Stimulated activated CD8-positive, alpha-beta memory T cell treated with anti-CD3 and anti-CD28 coated beads, Interleukin-4, amount 100 ng/mL, for 48 hours (primary cell): ENCODE measurements around the gene CEP112.

ENCODE experiments used
- DNase-seq: peaks from one replicate; pipeline ENCODE4 v3.0.0-alpha.2; 2020

CEP112 gene

GRCh38 chr17:65977041-65977440 is 214.9 kb downstream of the CEP112 start:
- no peak for DNase-seq

- no peak for DNase-seq
Observed at GRCh38 chr17:65975878-65976277, 216.1 kb downstream of the CEP112 start.

DNA sequence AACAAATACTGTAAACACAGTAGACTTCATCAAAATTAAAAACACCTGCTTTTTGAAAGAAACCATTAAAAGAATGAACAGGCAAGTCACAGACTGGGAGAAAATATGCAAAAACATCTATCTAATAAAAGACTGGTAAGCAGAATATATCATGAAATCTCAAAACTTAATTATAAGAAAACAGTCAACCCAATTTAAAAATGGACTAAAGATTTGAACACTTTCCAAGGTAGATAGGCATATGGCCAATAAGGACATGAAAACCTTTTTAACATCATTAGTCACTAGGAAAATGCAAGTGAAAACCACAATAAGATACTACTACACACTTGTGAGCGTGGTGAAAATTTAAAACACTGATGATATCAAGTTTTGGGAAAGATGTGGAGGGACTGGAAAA is 218.7 kb downstream of the CEP112 start:
- DNase-seq, result no peak

DNA sequence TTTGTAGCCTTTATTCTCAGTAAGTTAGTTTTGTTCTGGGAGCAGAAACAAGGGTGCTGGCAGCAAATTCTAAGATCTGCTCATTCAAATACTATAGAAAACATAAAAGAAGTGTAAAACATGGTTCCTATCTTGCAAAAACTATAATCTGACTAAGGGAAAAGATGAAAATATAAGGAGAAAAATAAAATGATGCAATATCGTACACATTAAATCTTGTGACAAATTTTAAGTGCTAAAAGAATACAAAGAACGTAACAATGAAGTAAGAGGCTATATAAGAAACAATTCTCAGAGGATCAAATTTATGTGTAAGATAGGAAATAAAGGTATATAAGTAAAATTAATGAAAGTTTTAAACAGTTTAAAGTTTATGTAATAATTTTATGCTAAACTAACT is 224.6 kb downstream of the CEP112 start:
- DNase-seq, result no peak

GRCh38 chr17:65966072-65966695 is 225.7 kb downstream of the CEP112 start:
- no peak for DNase-seq

DNA sequence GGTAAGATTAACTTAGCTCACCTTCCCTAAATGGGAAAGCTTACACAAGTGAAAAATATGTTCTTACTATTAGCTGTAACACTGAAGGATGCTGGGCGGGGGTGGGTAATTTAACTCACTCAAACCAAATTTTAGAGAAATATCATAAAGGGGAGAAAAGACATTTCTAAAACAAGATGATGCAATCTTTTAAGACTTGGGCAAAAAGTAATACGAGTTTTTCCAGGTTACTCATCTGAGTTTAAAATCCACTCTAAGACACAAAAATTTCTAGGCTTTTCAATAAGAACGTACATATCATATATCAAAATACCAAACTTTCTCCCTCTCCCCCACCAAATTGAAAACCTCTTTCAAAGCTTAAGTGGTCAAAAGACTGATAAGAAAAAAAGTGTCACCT is 228.8 kb downstream of the CEP112 start:
- DNase-seq, result no peak

DNA sequence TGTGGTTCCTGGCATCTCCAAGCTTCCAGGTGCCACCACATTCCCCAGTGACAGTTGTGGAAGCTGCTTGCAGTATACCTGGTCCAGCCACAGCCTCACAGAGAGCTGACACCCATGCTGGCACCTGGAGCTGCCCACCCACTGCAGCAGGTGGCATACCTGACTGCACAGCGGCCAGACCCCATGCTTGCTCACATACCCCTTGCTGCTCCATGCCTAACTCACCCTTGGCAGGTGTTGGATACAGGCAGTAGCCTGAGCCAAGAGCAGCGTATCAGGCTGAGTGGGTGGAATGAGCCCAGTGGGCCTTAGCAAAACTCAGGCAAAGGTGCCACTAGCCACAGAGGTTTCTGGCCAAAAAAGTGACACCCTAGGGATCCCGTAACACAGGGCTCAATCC is 232.3 kb downstream of the CEP112 start:
- no peak for DNase-seq

GRCh38 chr17:65956814-65957213 is 235.1 kb downstream of the CEP112 start:
- DNase-seq, result no peak

DNA sequence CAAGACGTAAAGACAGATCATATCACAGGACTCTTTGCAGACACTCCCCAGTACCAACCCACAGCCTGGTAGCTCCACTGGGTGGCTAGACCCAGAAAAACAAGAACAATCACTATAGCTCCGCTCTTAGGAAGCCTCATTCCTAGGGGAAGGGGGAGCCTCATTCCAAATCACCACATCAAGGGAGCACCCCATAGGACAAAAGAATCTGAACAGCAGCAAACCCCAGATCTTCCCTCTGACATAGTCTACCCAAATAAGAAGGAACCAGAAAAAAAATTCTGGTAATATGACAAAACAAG is 237.8 kb downstream of the CEP112 start:
- no peak for DNase-seq

- DNase-seq, result no peak
Observed at GRCh38 chr17:65953316-65954147, 238.4 kb downstream of the CEP112 start.

DNA sequence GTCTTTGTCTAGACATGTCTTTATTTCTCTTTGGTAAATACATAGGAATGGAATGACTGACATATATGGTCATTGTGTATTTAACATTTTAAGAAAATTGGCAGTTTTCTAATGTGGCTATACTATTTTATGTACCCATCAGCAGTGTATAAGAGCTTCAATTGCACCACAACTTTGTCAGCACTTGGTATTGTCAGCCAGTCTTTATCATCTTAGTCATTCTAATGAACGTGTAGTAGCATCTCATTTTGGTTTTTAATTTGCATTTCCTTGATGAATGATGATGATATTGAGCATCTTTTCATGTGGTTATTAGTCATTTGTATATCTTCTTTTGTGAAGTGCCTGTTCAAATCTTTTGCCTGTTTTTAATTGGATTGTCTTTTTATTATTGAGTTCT is 239.3 kb downstream of the CEP112 start:
- DNase-seq, result no peak

GRCh38 chr17:65952015-65952414 is 239.9 kb downstream of the CEP112 start:
- DNase-seq, result no peak

DNA sequence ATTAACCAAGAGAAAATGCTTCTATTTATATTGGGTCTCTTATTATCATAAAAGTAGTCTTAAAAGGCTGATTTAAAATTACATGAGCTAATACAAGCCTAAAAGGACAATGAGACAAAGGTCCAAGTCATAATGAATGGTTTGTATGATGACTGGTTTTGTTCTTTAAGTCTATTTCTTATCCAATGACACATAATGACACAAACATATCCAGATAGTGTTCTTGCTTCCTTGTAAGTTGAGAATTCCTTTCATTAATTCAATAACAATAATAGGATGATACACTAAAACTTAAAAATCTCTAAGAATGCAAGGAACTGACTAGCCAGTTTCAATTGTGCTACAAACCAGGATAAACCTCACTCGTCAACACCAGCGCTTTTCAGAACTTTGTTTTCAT is 244.1 kb downstream of the CEP112 start:
- DNase-seq, result no peak

GRCh38 chr17:65942592-65942991 is 249.3 kb downstream of the CEP112 start:
- no peak for DNase-seq

DNA sequence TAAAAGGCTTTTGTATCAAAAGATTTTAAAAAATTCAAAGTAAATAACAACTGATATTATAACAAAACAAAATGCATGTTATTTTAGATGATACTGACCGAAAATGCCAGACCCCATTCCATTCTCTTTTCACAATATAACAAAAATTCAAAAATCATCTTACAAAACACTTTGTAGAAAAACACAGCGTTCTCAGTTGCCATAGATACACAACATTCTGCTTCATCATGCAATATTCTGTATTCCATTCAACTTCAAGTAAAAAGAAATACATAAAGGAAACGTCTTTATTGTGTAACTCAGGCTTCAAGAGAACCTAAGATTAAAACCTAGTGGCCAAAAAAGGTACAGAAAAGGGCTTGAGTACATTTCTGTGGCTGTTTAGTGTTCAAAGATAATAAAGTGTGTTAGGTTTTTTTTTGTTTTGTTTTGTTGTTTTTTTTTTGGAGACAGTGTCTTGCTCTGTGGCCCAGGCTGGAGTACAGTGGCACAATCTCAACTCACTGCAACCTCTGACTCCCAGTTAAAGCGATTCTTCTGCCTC is 250.5 kb downstream of the CEP112 start:
- no peak for DNase-seq

GRCh38 chr17:65936013-65936412 is 255.9 kb downstream of the CEP112 start:
- DNase-seq, result no peak

- DNase-seq, result no peak
Observed at GRCh38 chr17:65933290-65933689, 258.6 kb downstream of the CEP112 start.

DNA sequence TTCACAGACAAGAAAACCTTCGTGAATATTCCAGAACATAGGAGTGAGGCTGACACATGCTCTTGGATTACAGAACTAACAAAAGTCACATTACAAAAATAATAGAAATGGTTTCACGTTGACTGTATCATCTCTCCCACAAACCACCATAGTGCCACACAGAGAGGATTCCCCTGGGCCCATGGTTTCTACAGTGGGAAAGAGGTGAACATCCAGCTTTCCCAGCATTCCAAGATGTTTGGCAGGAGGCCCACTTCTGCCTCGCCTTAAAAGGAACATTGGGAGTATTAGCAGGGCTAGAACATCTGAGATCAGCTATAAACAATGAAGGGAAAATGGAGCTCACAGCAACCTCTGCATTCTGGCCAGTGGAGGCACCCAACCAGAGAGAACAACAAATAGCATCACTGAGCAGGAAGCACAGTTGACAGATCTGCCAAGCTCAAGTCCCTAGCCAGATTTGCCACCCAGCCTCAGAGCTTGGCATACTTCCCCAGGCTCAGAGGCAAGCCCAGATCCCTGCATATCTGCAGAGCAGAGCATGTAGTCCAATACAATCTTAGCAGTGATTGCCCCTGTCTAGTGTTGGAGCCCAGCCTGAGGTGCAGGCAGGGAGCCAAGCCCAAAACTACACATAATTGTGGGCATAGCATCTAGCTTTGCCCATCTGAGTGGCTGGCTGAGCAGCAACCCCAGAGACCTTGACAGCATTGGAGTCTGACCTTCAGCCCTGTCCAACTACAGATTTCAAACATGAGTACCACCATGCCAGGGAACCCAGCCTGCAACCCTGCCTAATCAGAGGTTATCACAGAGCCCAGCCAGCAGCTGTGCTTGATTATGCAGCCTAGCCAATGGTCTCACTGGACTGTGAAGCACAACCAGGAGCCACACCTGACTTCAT is 260.4 kb downstream of the CEP112 start:
- DNase-seq, result no peak

DNA sequence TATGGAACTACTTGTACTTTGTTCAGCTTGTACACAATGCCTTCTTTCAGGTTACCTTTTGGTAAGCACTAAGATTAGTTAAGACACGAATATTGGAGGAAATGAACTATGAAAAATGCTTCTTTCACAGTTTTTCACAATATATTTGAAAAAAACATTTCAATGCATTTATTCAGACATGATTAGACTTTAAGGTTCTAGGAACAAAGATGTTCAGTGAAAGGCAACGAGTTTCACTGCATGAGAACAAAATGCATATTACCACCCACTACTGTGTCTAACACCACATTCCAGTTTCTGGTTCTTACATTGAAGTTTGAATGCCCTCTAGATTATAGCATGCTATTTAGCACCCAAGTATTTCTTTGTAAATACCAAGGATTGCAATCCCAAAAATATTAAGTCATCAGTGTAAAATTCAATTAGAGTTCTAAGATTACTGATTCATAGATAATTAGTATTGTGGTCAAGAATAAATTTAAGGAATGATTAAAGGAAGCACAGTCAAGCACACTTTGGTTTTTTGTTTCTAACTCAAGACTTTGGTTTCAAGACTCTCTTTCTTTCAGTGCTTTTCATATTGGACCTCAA is 261.7 kb downstream of the CEP112 start:
- DNase-seq, result no peak

DNA sequence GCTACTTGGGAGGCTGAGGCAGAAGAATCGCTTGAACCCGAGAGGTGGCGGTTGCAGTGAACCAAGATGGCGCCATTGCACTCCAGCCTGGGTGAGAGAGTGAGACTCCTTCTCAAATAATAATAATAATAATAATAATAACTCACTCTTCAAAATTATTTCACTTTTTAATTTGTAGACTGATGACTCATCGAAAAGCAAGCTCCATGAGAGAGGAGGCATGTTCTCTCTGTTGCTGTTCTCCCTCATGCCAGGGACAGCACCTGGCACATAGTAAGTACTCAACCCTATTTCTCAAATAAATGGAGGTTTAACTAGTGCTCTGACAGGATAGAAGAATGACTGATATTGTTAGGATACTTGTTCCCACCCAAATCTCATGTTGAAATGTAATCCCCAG is 265.3 kb downstream of the CEP112 start:
- DNase-seq, result no peak

DNA sequence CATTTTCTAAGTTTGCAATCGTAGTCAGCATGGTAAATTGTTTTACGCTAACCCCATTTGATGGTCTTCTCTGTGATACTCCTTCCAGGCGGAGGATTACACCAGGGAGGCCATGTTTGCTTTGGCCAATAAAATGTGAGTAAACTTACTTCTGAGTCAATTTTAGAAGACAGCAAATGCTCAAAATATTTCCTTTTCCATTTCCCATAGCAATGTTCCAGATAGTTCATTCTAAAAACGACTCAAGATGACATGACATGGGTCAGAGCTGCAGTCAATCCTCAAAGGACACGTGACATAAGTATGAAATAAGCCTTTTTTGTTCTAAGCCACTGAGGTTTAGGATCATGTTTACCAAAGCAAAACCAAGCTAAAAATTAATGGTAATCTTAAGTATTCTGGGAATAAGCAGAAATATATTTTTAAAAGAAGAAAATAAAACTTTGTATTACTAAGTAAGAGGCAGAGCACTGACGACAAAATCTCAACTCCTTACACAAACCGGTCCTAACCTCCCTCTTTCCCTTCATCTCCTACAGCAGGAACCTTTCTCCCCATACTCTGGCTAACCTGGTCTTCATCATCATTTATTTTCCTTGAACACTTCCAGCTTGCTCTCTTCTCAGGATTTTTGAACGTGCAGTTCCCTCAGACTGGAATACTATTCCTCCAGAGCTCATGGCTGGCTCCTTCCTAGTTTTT is 266.2 kb downstream of the CEP112 start:
- DNase-seq, result no peak

DNA sequence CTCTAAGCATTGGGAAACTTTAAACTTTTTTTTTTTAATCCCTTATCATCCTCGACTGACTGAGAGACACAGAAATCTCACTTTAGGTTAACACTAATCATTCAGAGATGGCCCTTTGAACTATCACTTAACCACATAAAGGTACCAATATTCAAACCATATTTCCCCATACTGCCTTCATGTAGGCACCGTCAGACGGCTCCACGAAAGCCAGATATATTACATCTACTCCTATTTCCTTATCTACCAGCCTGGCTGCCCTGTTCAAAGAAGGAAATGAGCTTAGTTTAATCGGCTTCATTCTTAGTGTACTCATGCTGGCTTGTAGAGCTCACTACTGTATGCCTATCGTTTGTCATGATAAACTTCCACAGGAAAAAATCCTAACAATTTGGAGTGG is 270.9 kb downstream of the CEP112 start:
- DNase-seq, result no peak

GRCh38 chr17:65918916-65919315 is 273.0 kb downstream of the CEP112 start:
- DNase-seq, result no peak
